A673 (cell line): ENCODE measurements around the gene NPC1. TPM values are rescaled to one million over a fixed set of nuclear protein-coding genes. Genes with fewer than 3 reads are reported as not detected.

Experiments
- Bru-seq: library from RNA; stranded (reverse); fragments of 400-500 nt; gene quantifications from one replicate; lab custom pipeline; 2021; lab: Mats Ljungman, UMichigan
- BruChase-seq, 2 experiments: library from RNA; stranded (reverse); fragments of 400-500 nt; gene quantifications; one replicate each; lab custom pipeline; 2021; lab: Mats Ljungman, UMichigan
- BruUV-seq: library from RNA; stranded (reverse); fragments of 400-500 nt; replicated peaks from 2 replicates; lab custom pipeline; 2021; lab: Mats Ljungman, UMichigan
- CTCF ChIA-PET: fragments of 300-600 bp; sonication (Branson Sonifier 250); formaldehyde crosslinking; loops from one replicate; lab custom pipeline; 2022; ENCODE audit warnings: antibody characterized with exemption; lab: Charles Lee
- POLR2A ChIA-PET: fragments of 300-600 bp; sonication (Branson Sonifier 250); formaldehyde crosslinking; loops from one replicate; lab custom pipeline; 2022; ENCODE audit warnings: antibody characterized with exemption; ENCODE audit not compliant: low non-redundant PET; lab: Charles Lee
- DNase-seq: peaks from one replicate; pipeline ENCODE4 v3.0.0-alpha.2; 2015; ENCODE audit warnings: low spot score
- H3K27ac ChIP-seq: fragments of 200-600 bp; sonication (generic); 2 replicates; pipeline ENCODE4 v1.5.1; 2016; ENCODE audit warnings: mixed run types, low read depth, mild to moderate bottlenecking, mixed read lengths, antibody characterized with exemption, low read length; ENCODE audit not compliant: poor library complexity, severe bottlenecking
- H3K27me3 ChIP-seq: fragments of 200-600 bp; sonication (generic); replicated peaks from 2 replicates; pipeline ENCODE4 v1.6.1; 2017; ENCODE audit warnings: mixed run types, low read depth, mild to moderate bottlenecking, mixed read lengths, antibody characterized with exemption, low read length; ENCODE audit not compliant: insufficient read depth, poor library complexity
- H3K36me3 ChIP-seq: fragments of 200-600 bp; sonication (generic); 2 replicates; pipeline ENCODE4 v1.6.1; 2016; ENCODE audit warnings: mixed run types, mild to moderate bottlenecking, mixed read lengths, antibody characterized with exemption, low read length; ENCODE audit not compliant: insufficient read depth, poor library complexity, severe bottlenecking
- H3K4me1 ChIP-seq: fragments of 200-600 bp; sonication (generic); 2 replicates; pipeline ENCODE4 v1.6.1; 2017; ENCODE audit warnings: mixed run types, mild to moderate bottlenecking, mixed read lengths, antibody characterized with exemption, low read length; ENCODE audit not compliant: insufficient read depth, poor library complexity, severe bottlenecking
- H3K4me3 ChIP-seq: fragments of 200-600 bp; sonication (generic); 2 replicates; pipeline ENCODE4 v1.5.1; 2016; ENCODE audit warnings: low read depth, mixed run types, mild to moderate bottlenecking, mixed read lengths, low read length; ENCODE audit not compliant: poor library complexity, severe bottlenecking
- H3K9me3 ChIP-seq: fragments of 200-600 bp; sonication (generic); 2 replicates; pipeline ENCODE4 v1.6.1; 2016; ENCODE audit warnings: mixed run types, low read depth, mild to moderate bottlenecking, mixed read lengths, antibody characterized with exemption, low read length; ENCODE audit not compliant: poor library complexity, severe bottlenecking
- CTCF ChIP-seq: fragments of 300-800, 200-600 bp; sonication (generic); conservative IDR thresholded peaks from 2 replicates; pipeline ENCODE4 v1.5.1; 2017; ENCODE audit warnings: low read depth, mild to moderate bottlenecking, antibody characterized with exemption, low read length, moderate library complexity, mixed read lengths
- EZH2 ChIP-seq: fragments of 200-600 bp; sonication (generic); IDR thresholded peaks from 2 replicates; pipeline ENCODE4 v1.6.1; 2017; ENCODE audit warnings: borderline replicate concordance, low read depth, mild to moderate bottlenecking, mixed read lengths, antibody characterized with exemption, low read length; ENCODE audit not compliant: poor library complexity, severe bottlenecking
- intact Hi-C: fragments of 100-400 bp; cut with micrococcal nuclease; formaldehyde crosslinking; loops from one replicate; pipeline ENCODE4 v1.10.0; 2022; ENCODE audit not compliant: unreplicated experiment
- long read RNA-seq: library from polyadenylated mRNA; stranded (forward); transcript quantifications from one replicate; pipeline ENCODE4 v2.0.0, GENCODE V29; 2022
- total RNA-seq: library from RNA; stranded (reverse); gene quantifications from 2 replicates; pipeline ENCODE4 v1.2.3, GENCODE V29; 2021

The NPC1 gene
- total RNA-seq (50.5 and 53.0 TPM in 2 replicates), Bru-seq, nascent RNA (percentile 77 among the genes with signal in this experiment), BruChase-seq, experiment 1, labeled RNA remaining after a 2-hour chase (percentile 73 among the genes with signal in this experiment), BruChase-seq, experiment 2, labeled RNA remaining after a 6-hour chase (percentile 81 among the genes with signal in this experiment)
- long read RNA-seq, full-length matches to known transcripts: 20 of 68 reads
- long read RNA-seq, partial matches to known transcripts: 18 of 68 reads
- long read RNA-seq, other reads (novel, unspliced or antisense): 30 of 68 reads

GRCh38 chr18:23586249-23587196, at the start of gene NPC1:
TSS of gene NPC1 (minus strand) at chr18:23586506. CDS start at chr18:23586343, 163 bp downstream.
- ChIA-PET CTCF (no interaction called here), POLR2A (interaction anchor here (0.6 kb wide), 1 partner anchor 38 kb away, joined by 3 read pairs; no protein-coding TSS in a partner anchor)
- H3K27ac ChIP-seq: peak within 1 kb of the TSS; percentile 99
- no peaks in the 10 kb centered on the region for H3K27me3 ChIP-seq
- TF ChIP-seq CTCF (peak; percentile 73), EZH2 (no peak)
- intact Hi-C loops: loop anchor here (5.0 kb wide), 1 partner anchor 69 kb away; no protein-coding TSS in a partner anchor
- no TSS peak for BruUV-seq
- H3K4me1 ChIP-seq: peaks cover 20% of the 10 kb centered on the region
- no peaks in the 10 kb centered on the region for H3K36me3 ChIP-seq
- H3K9me3 ChIP-seq: no peaks in the 10 kb centered on the region
- DNase-seq: peak; percentile 95
- H3K4me3 ChIP-seq: peak within 1 kb of the TSS; percentile 95

DNA sequence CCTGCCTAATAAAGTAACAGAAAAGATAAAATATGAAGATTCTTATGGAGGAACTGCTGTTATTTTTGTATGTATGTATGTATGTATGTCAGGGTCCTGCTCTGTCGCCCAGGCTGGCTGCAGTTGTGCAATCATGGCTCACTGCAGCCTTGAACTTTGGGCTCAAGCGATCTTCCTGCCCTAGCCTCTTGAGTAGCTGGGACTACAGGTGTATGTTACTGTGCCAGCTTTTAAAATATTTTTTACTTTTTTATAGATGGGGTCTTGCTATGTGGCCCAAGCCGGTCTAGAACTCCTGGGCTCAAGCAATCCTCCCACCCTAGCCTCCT, 49.7 kb upstream of the NPC1 start:
- BruUV-seq: no TSS peak
- H3K4me3 ChIP-seq: no peak overlapping the region
- no peaks in the 10 kb centered on the region for H3K36me3 ChIP-seq
- intact Hi-C loops: no loop called here
- H3K27ac ChIP-seq: no peak overlapping the region
- no peaks in the 10 kb centered on the region for H3K27me3 ChIP-seq
- DNase-seq: no peak
- ChIA-PET CTCF (no interaction called here), POLR2A (no interaction called here)
- H3K4me1 ChIP-seq: no peaks in the 10 kb centered on the region
- H3K9me3 ChIP-seq: no peaks in the 10 kb centered on the region
- TF ChIP-seq CTCF (no peak), EZH2 (no peak)

DNA sequence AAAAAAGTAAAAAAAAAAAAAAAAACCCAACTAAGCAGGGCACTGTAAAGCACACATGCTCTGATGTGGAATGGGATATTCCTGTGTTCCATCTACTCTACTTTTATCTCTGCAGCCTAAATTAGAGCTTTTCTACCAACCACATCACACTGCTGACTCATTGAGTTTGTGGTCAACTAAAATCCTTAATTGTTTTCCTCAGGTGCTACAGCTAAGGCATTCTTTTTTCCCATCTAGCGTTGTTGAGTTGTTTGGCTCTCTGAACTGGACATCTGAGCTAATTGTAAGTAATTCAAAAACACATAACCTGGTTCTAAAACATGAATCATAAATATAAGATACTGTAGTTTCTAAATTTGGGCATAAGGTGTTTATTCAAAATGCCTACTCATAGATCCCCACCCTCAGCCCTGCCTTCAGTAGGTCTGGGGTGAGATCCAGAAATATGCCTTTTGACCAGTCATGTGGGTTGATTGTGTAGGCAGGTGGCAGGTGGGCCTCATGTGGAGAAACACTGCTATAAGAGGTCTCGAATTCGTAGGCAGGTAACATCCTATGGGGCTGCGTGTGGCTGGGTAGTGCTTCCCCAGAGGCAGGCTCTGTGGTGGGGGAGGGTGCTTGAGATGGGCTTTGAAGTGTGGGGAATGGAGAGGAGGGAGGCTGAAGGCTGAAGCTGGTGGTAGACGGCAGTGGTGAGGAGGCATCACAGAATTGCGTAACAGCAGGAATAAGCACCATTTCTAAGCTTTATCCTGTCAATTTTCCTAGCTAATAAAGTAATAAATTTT, 49.2 kb upstream of the NPC1 start:
- CTCF ChIA-PET: no interaction called here
- intact Hi-C loops: no loop called here
- BruUV-seq: no TSS peak
- Histone ChIP-seq H3K4me1 (no peaks in the 10 kb centered on the region), H3K27ac (no peak overlapping the region), H3K27me3 (no peaks in the 10 kb centered on the region), H3K36me3 (no peaks in the 10 kb centered on the region), H3K9me3 (no peaks in the 10 kb centered on the region), H3K4me3 (no peak overlapping the region)
- TF ChIP-seq EZH2 (no peak), CTCF (no peak)
- POLR2A ChIA-PET: no interaction called here
- DNase-seq: no peak
